MM.1S (cell line): ENCODE data around the gene MAP7D1.

Experiments
- DNase-seq: peaks from one replicate; pipeline ENCODE4 v3.0.0-alpha.2; 2015
- H2AFZ ChIP-seq: fragments of 300-600 bp; sonication (generic); 2 replicates; pipeline ENCODE4 v1.6.0; 2016; ENCODE audit warnings: antibody characterized with exemption, low read length
- H3F3A ChIP-seq: fragments of 300-600 bp; sonication (generic); 2 replicates; pipeline ENCODE4 v1.6.1; 2016; ENCODE audit warnings: mild to moderate bottlenecking, antibody characterized with exemption, low read length, moderate library complexity, mixed read lengths; ENCODE audit not compliant: insufficient read depth
- H3K27ac ChIP-seq: fragments of 300-600 bp; sonication (generic); 2 replicates; pipeline ENCODE4 v1.5.1; 2016; ENCODE audit warnings: mild to moderate bottlenecking, low read length
- H3K27me3 ChIP-seq: fragments of 300-600 bp; sonication (generic); replicated peaks from 2 replicates; pipeline ENCODE4 v1.6.0; 2016; ENCODE audit warnings: low read length; ENCODE audit not compliant: insufficient read depth
- H3K36me3 ChIP-seq: fragments of 300-600 bp; sonication (generic); replicated peaks from 2 replicates; pipeline ENCODE4 v1.6.1; 2016; ENCODE audit warnings: mild to moderate bottlenecking, low read length, mixed read lengths; ENCODE audit not compliant: insufficient read depth
- H3K4me1 ChIP-seq: fragments of 300-600 bp; sonication (generic); 2 replicates; pipeline ENCODE4 v1.6.1; 2016; ENCODE audit warnings: low read length, mixed read lengths
- H3K4me2 ChIP-seq: fragments of 300-600 bp; sonication (generic); 2 replicates; pipeline ENCODE4 v1.6.0; 2016; ENCODE audit warnings: low read depth, low read length
- H3K4me3 ChIP-seq: fragments of 300-600 bp; sonication (generic); 2 replicates; pipeline ENCODE4 v1.5.1; 2016; ENCODE audit warnings: low read length, mixed read lengths
- H3K79me2 ChIP-seq: fragments of 300-600 bp; sonication (generic); 2 replicates; pipeline ENCODE4 v1.6.1; 2016; ENCODE audit warnings: mixed run types, low read length, mixed read lengths
- H3K9ac ChIP-seq: fragments of 300-600 bp; sonication (generic); 2 replicates; pipeline ENCODE4 v1.6.1; 2016; ENCODE audit warnings: low read length, mixed read lengths
- H3K9me2 ChIP-seq: fragments of 300-600 bp; sonication (generic); replicated peaks from 2 replicates; pipeline ENCODE4 v1.6.1; 2016; ENCODE audit warnings: mild to moderate bottlenecking, low read length, mixed read lengths; ENCODE audit not compliant: insufficient read depth
- H3K9me3 ChIP-seq: fragments of 300-600 bp; sonication (generic); replicated peaks from 2 replicates; pipeline ENCODE4 v1.6.1; 2016; ENCODE audit warnings: mild to moderate bottlenecking, low read length, mixed read lengths; ENCODE audit not compliant: insufficient read depth
- H4K20me1 ChIP-seq: fragments of 300-600 bp; sonication (generic); 2 replicates; pipeline ENCODE4 v1.6.1; 2016; ENCODE audit warnings: mild to moderate bottlenecking, low read length, moderate library complexity, mixed read lengths; ENCODE audit not compliant: insufficient read depth
- EZH2 ChIP-seq: fragments of 300-600 bp; sonication (generic); optimal IDR thresholded peaks from 2 replicates; pipeline ENCODE3; 2017; ENCODE audit warnings: low read depth, mild to moderate bottlenecking, antibody characterized with exemption, low read length, mixed read lengths
- EZH2phosphoT487 ChIP-seq: fragments of 300-600 bp; sonication (generic); IDR thresholded peaks from 2 replicates; pipeline ENCODE4 v1.6.1; 2018; ENCODE audit warnings: antibody characterized with exemption, low read length
- TF ChIP-seq, protein P1 (sequence below): fragments of 300-600 bp; sonication (generic); IDR thresholded peaks from 2 replicates; pipeline ENCODE4 v1.5.1; 2016; ENCODE audit warnings: antibody characterized with exemption, low read length, mixed read lengths

The MAP7D1 gene

DNA sequence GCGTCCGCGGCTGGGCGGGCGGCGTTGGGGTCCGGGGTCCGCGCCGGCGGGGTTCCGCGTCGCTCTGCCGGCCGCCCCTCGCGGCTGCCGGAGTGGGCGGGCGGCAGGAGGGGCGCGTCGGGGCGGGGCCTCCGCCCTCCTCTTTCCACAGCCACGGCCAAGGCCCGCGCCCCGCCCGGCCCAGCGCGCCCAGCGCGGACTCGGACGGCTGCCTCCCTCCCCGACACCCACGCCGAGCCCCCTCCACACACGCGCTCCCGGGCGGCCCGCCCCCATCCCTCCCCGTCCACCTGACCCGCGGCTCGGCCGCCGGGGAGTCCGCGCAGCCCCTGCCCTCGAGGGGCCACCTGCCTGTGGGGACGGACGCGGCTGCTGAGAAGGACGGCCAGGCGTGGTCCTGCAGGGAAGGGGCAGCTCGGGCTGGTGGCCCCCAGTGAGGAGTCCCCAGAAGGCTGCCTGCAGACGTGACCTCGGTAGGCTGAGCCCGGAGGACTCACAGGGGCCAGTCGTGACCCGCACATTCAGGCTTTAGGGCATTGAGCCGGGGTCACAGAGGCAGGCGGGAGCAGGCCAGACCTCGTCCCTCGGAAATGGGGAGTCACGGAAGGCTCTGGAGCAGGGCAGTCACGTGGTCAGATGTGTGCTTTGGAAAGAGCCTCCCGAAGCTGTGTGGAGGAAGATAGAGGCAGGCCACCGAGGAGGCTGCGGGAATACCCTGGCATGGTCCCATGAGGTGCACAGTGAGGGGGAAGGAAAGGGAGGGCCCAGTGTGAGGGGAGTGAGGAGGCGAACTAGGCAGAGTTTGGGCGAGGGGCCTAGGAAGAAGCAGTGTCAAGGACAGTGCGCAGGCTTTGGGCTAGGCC is 30.6 kb upstream of the MAP7D1 start, which contains the start of gene COL8A2:
COL8A2 (minus strand) TSS at position 94 of the 863 bp plus-strand sequence. CDS start 24,980 bp downstream, outside the sequence.
- H4K20me1 ChIP-seq: no peaks in the 10 kb centered on the region
- no peak within 1 kb of the TSS for H3K4me3 ChIP-seq
- no peak within 1 kb of the TSS for H3K9ac ChIP-seq
- no peak within 1 kb of the TSS for H2AFZ ChIP-seq
- H3K36me3 ChIP-seq: no peaks in the 10 kb centered on the region
- H3F3A ChIP-seq: no peaks in the 10 kb centered on the region
- no peak within 1 kb of the TSS for H3K27ac ChIP-seq
- no peaks in the 10 kb centered on the region for H3K4me1 ChIP-seq
- peaks cover 31% of the 10 kb centered on the region for H3K27me3 ChIP-seq
- peak within 1 kb of the TSS; percentile 12; the same call in 1 of the 2 replicates for H3K4me2 ChIP-seq
- H3K79me2 ChIP-seq: no peaks in the 10 kb centered on the region
- TF ChIP-seq EZH2phosphoT487 (no peak), EZH2 (no peak)
- TF ChIP-seq, protein P1, sequence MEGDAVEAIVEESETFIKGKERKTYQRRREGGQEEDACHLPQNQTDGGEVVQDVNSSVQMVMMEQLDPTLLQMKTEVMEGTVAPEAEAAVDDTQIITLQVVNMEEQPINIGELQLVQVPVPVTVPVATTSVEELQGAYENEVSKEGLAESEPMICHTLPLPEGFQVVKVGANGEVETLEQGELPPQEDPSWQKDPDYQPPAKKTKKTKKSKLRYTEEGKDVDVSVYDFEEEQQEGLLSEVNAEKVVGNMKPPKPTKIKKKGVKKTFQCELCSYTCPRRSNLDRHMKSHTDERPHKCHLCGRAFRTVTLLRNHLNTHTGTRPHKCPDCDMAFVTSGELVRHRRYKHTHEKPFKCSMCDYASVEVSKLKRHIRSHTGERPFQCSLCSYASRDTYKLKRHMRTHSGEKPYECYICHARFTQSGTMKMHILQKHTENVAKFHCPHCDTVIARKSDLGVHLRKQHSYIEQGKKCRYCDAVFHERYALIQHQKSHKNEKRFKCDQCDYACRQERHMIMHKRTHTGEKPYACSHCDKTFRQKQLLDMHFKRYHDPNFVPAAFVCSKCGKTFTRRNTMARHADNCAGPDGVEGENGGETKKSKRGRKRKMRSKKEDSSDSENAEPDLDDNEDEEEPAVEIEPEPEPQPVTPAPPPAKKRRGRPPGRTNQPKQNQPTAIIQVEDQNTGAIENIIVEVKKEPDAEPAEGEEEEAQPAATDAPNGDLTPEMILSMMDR: no peak
- no peaks in the 10 kb centered on the region for H3K9me2 ChIP-seq
- H3K9me3 ChIP-seq: no peaks in the 10 kb centered on the region
- DNase-seq: no peak

DNA sequence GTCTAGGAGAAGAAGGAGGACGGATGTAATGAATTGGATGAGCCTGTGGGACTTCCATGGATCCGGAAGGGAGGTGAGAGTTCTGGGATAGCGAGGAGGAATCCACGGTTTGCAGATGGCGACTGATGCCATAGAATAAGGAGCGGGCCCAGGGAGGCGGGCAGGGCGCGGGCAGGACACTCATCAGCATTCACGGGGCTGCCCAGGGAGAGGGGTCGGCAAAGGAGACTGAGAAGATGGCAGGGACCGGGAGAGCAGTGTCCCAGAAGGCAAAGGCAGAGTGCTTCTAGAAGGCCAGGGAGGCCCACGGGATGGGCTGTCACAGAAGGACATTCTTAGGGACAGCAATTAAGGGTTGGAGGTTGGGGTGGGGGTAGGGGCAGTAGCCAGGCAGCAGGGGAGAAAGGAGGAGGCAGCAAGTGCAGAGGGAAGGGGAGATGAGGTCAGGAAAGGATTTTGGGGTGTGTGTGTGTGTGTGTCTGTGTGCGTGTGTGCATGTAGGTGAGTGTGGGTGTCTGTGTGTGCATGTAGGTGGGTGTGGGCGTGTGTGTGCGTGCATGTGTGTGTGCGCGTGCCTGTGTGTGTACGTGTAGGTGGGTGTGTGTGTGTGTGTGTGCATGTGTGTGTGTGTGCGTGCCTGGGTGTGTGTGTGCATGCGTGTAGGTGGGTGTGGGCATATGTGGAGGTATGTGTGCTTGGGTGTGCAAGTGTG is 29.8 kb upstream of the MAP7D1 start:
- Histone ChIP-seq H3F3A (no peaks in the 10 kb centered on the region), H3K9me2 (no peaks in the 10 kb centered on the region), H3K27me3 (peaks cover 31% of the 10 kb centered on the region), H2AFZ (no peak overlapping the region), H4K20me1 (no peaks in the 10 kb centered on the region), H3K4me1 (no peaks in the 10 kb centered on the region), H3K27ac (no peak overlapping the region), H3K36me3 (no peaks in the 10 kb centered on the region), H3K4me3 (no peak overlapping the region), H3K4me2 (no peak overlapping the region), H3K79me2 (no peaks in the 10 kb centered on the region), H3K9ac (no peak overlapping the region), H3K9me3 (no peaks in the 10 kb centered on the region)
- DNase-seq: no peak
- TF ChIP-seq EZH2 (no peak), EZH2phosphoT487 (no peak)
- TF ChIP-seq, protein P1: no peak

GRCh38 chr1:36126797-36127500 is 29.0 kb upstream of the MAP7D1 start:
- Histone ChIP-seq H3K9ac (no peak overlapping the region), H2AFZ (no peak overlapping the region), H3F3A (no peaks in the 10 kb centered on the region), H4K20me1 (no peaks in the 10 kb centered on the region), H3K36me3 (no peaks in the 10 kb centered on the region), H3K79me2 (no peaks in the 10 kb centered on the region), H3K9me3 (no peaks in the 10 kb centered on the region), H3K4me3 (no peak overlapping the region), H3K9me2 (no peaks in the 10 kb centered on the region), H3K4me2 (no peak overlapping the region), H3K4me1 (no peaks in the 10 kb centered on the region), H3K27ac (no peak overlapping the region), H3K27me3 (peaks cover 31% of the 10 kb centered on the region)
- TF ChIP-seq EZH2phosphoT487: no peak
- TF ChIP-seq, protein P1: no peak
- TF ChIP-seq EZH2: no peak
- DNase-seq: no peak
